ENCODE data around the gene ZNRD2. TPM values are rescaled to one million over a fixed set of nuclear protein-coding genes. Genes with fewer than 3 reads are reported as not detected.

Gene ZNRD2
- total and polyA plus RNA-seq, 10 of the 15 experiments (the other 5 are each of a cell fraction or from before 2014, with no cell fraction given): 7.9 to 111 (median 55.4) TPM

GRCh38 chr11:65610404-65610803 is 40.1 kb downstream of the ZNRD2 start:
- H3K9me3 ChIP-seq (replicated peaks; ENCODE audit: control insufficient read depth, insufficient read depth, low read length): no peaks in the 10 kb centered on the region
- SMC1A ChIA-PET (ENCODE audit: uncharacterized antibody, unreplicated experiment): interaction anchor here (0.8 to 1.5 kb wide), 4 partner anchors 7 to 43 kb away, joined by 3 to 5 read pairs (median 4); no protein-coding TSS in a partner anchor
- POLR2A ChIA-PET: interaction anchor here (0.6 to 2.5 kb wide), 6 partner anchors 17 to 43 kb away, joined by 3 to 12 read pairs (median 3); partner anchors contain the start of gene SIPA1
- intact Hi-C loops (cut with micrococcal nuclease; ENCODE audit: unreplicated experiment): loop anchor here (5.0 kb wide), 1 partner anchor 733 kb away; the partner anchor contains the start of gene EHD1
- ATAC-seq (no peak), DNase-seq (ENCODE audit: low read depth, low spot score) (no peak), FAIRE-seq (no peak)
- no peaks in the 10 kb centered on the region; the same call in 1 of the 2 replicates for H4K20me1 ChIP-seq (ENCODE audit: control insufficient read depth, insufficient read depth)
- H3K4me3 ChIP-seq: peak overlapping the region; percentile 99; the same call in 1 of the 2 replicates
- no TSS peak for BruUV-seq (replicated peaks)
- peak overlapping the region; percentile 93 for H3K4me2 ChIP-seq (ENCODE audit: control insufficient read depth, insufficient read depth)
- RAD21 ChIA-PET (ENCODE audit: unreplicated experiment): interaction anchor here (0.8 to 1.7 kb wide), 4 partner anchors 21 to 70 kb away, joined by 3 to 7 read pairs (median 5); partner anchors contain the start of gene FAM89B
- peaks cover 12 to 24% of the 10 kb centered on the region in 2 experiments; a peak in 3 of 4 replicates for H3K36me3 ChIP-seq (ENCODE audit: control insufficient read depth in 2 of 2, insufficient read depth in 2 of 2, low read length in 1 of 2)
- in situ Hi-C loops (cut with MboI): no loop called here
- peak overlapping the region; percentile 58 for H3K9ac ChIP-seq (ENCODE audit: control insufficient read depth, insufficient read depth, low read length)
- no peak for TF ChIP-seq EGR1 (IDR thresholded peaks at IDR 0.05; ENCODE audit: borderline replicate concordance in 1 of 2, low read depth in 2 of 2, low read length in 2 of 2)
- H2AFZ ChIP-seq (ENCODE audit: control insufficient read depth, low read depth, low read length): no peak overlapping the region
- H3K79me2 ChIP-seq (ENCODE audit: control insufficient read depth, insufficient read depth, low read length): peaks cover 47% of the 10 kb centered on the region
- peaks cover 17% of the 10 kb centered on the region for H3K4me1 ChIP-seq (ENCODE audit: control insufficient read depth, insufficient read depth, low read length)
- no peak overlapping the region; the same call in 1 of the 2 replicates for H3K27ac ChIP-seq (ENCODE audit: control insufficient read depth, insufficient read depth)
- no peaks in the 10 kb centered on the region for H3K27me3 ChIP-seq (replicated peaks in 1 of 2; ENCODE audit: control insufficient read depth in 2 of 2, insufficient read depth in 2 of 2, low read length in 1 of 2)
- CTCF ChIA-PET: interaction anchor here (0.9 to 2.1 kb wide), 7 partner anchors 17 to 250 kb away, joined by 3 to 10 read pairs (median 4); partner anchors contain the start of gene MUS81
- 81% methylated on average over 6 of the region's 6 CpGs for WGBS (ENCODE audit: insufficient coverage, insufficient replicate concordance, low lambda C conversion rate, missing lambda C conversion rate)

- peaks cover 17% of the 10 kb centered on the region for H3K4me1 ChIP-seq (ENCODE audit: control insufficient read depth, insufficient read depth, low read length)
- no peaks in the 10 kb centered on the region; the same call in 1 of the 2 replicates for H4K20me1 ChIP-seq (ENCODE audit: control insufficient read depth, insufficient read depth)
- peaks cover 53% of the 10 kb centered on the region for H3K79me2 ChIP-seq (ENCODE audit: control insufficient read depth, insufficient read depth, low read length)
- in situ Hi-C loops (cut with MboI): no loop called here
- H2AFZ ChIP-seq (ENCODE audit: control insufficient read depth, low read depth, low read length): no peak overlapping the region
- ATAC-seq: no peak
- peaks cover 12 to 20% of the 10 kb centered on the region in 2 experiments; a peak in 3 of 4 replicates for H3K36me3 ChIP-seq (ENCODE audit: control insufficient read depth in 2 of 2, insufficient read depth in 2 of 2, low read length in 1 of 2)
- TF ChIP-seq IKZF1 (conservative IDR thresholded peaks at IDR 0.05): peak; percentile 30; the same call in 1 of the 2 replicates
- peak; percentile 57; the same call in 1 of the 2 replicates for TF ChIP-seq SPI1 (IDR thresholded peaks at IDR 0.05; ENCODE audit: borderline replicate concordance, insufficient read depth, low read depth, low read length)
- TF ChIP-seq MYC (IDR thresholded peaks at IDR 0.05; ENCODE audit: insufficient read depth, insufficient read length, insufficient replicate concordance, low read length, severe bottlenecking): no peak
- 0 out of 4 replicates have a peak, but pooled peaks of 1 of the 2 experiments have one; percentile 3 for TF ChIP-seq IKZF2 (IDR thresholded peaks at IDR 0.05)
- TF ChIP-seq EGR1 (IDR thresholded peaks at IDR 0.05; ENCODE audit: borderline replicate concordance in 1 of 2, low read depth in 2 of 2, low read length in 2 of 2): no peak
- WGBS (ENCODE audit: insufficient coverage, insufficient replicate concordance, low lambda C conversion rate, missing lambda C conversion rate): 58% methylated on average over 6 of the region's 10 CpGs
- ChIA-PET POLR2A (interaction anchor here (0.7 to 2.2 kb wide), 5 partner anchors 18 to 38 kb away, joined by 3 to 10 read pairs (median 3); partner anchors contain the start of gene SIPA1), SMC1A (ENCODE audit: uncharacterized antibody, unreplicated experiment) (interaction anchor here (0.8 to 1.5 kb wide), 4 partner anchors 8 to 42 kb away, joined by 3 to 5 read pairs (median 4); no protein-coding TSS in a partner anchor), CTCF (interaction anchor here (0.9 to 2.1 kb wide), 5 partner anchors 16 to 70 kb away, joined by 3 to 10 read pairs (median 4); no protein-coding TSS in a partner anchor), RAD21 (ENCODE audit: unreplicated experiment) (interaction anchor here (0.8 to 1.7 kb wide), 4 partner anchors 21 to 70 kb away, joined by 3 to 7 read pairs (median 5); partner anchors contain the start of gene FAM89B)
- peak overlapping the region; percentile 61 for H3K27ac ChIP-seq (ENCODE audit: control insufficient read depth, insufficient read depth)
- intact Hi-C loops (cut with micrococcal nuclease; ENCODE audit: unreplicated experiment): loop anchor here (5.0 kb wide), 1 partner anchor 734 kb away; the partner anchor contains the start of gene EHD1
- FAIRE-seq: no peak
- H3K27me3 ChIP-seq (replicated peaks in 1 of 2; ENCODE audit: control insufficient read depth in 2 of 2, insufficient read depth in 2 of 2, low read length in 1 of 2): no peaks in the 10 kb centered on the region
- H3K4me2 ChIP-seq (ENCODE audit: control insufficient read depth, insufficient read depth): peak overlapping the region; percentile 93
- no TSS peak for BruUV-seq (replicated peaks)
- DNase-seq (ENCODE audit: low read depth, low spot score): no peak
- no peaks in the 10 kb centered on the region for H3K9me3 ChIP-seq (replicated peaks; ENCODE audit: control insufficient read depth, insufficient read depth, low read length)
- peak overlapping the region; percentile 99 for H3K4me3 ChIP-seq
- peak overlapping the region; percentile 85 for H3K9ac ChIP-seq (ENCODE audit: control insufficient read depth, insufficient read depth, low read length)
Observed at GRCh38 chr11:65611028-65611757, 40.9 kb downstream of the ZNRD2 start.
